ENCODE results near the gene TMEM272. TPM values are rescaled to one million over a fixed set of nuclear protein-coding genes. Genes with fewer than 3 reads are reported as not detected.

The TMEM272 gene
- total RNA-seq, 1 experiment from 2014 or later: 0.17 TPM

GRCh38 chr13:51768976-51769375 lies 76.0 kb downstream of the TMEM272 start:
- CTCF ChIA-PET: no interaction called here
- TF ChIP-seq RAD21 (IDR thresholded peaks at IDR 0.05; ENCODE audit: low read depth) (no peak), CBX3 (IDR thresholded peaks at IDR 0.05; ENCODE audit: low read depth) (no peak), EGR1 (IDR thresholded peaks at IDR 0.05; ENCODE audit: low read depth) (no peak), ZBTB33 (IDR thresholded peaks at IDR 0.05; ENCODE audit: extremely low read depth, insufficient replicate concordance, low read length) (no peak), FOSL1 (IDR thresholded peaks at IDR 0.05; ENCODE audit: low read depth) (no peak), ATF3 (IDR thresholded peaks at IDR 0.05) (no peak), CTCF (IDR thresholded peaks at IDR 0.05 in 2 of 3, conservative IDR thresholded peaks at IDR 0.05 in 1 of 3; ENCODE audit: borderline replicate concordance in 1 of 3, insufficient read depth in 1 of 3, low read depth in 2 of 3, low read length in 2 of 3) (no peak), POLR2A (IDR thresholded peaks at IDR 0.05; ENCODE audit: borderline replicate concordance, extremely low read depth, insufficient read depth, insufficient read length) (no peak), SIN3A (IDR thresholded peaks at IDR 0.05; ENCODE audit: low read depth) (no peak), CEBPB (IDR thresholded peaks at IDR 0.05; ENCODE audit: low read depth) (no peak), EZH2phosphoT487 (IDR thresholded peaks at IDR 0.05; ENCODE audit: borderline replicate concordance) (no peak), EZH2 (IDR thresholded peaks at IDR 0.05) (no peak), SRF (IDR thresholded peaks at IDR 0.05; ENCODE audit: low read depth) (no peak)
- RAD21 ChIA-PET (ENCODE audit: low non-redundant PET in 1 of 2, low total read pairs in 2 of 2, uncharacterized antibody in 2 of 2, unreplicated experiment in 2 of 2): no interaction called here
- Histone ChIP-seq H3K9me3 (ENCODE audit: control insufficient read depth in 1 of 2, insufficient read depth in 1 of 2, low read depth in 1 of 2, low read length in 2 of 2) (no peaks in the 10 kb centered on the region), H3K36me3 (ENCODE audit: control insufficient read depth in 1 of 2, insufficient read depth in 2 of 2, low read length in 2 of 2) (no peaks in the 10 kb centered on the region), H3K4me1 (ENCODE audit: control insufficient read depth in 1 of 2, insufficient read depth in 2 of 2, low read length in 2 of 2) (peaks cover 4 to 5% of the 10 kb centered on the region in 2 experiments; a peak in 2 of 4 replicates), H3K4me3 (replicated peaks in 1 of 2; ENCODE audit: low read depth in 1 of 2, low read length in 2 of 2) (no peak overlapping the region), H3K27me3 (ENCODE audit: insufficient read depth, low read length) (no peaks in the 10 kb centered on the region), H3K4me2 (ENCODE audit: low read length) (no peak overlapping the region), H2AFZ (ENCODE audit: low read depth, low read length, poor library complexity, severe bottlenecking) (no peak overlapping the region), H3K9ac (ENCODE audit: low read length) (no peak overlapping the region), H4K20me1 (ENCODE audit: insufficient read depth) (no peaks in the 10 kb centered on the region), H3K79me2 (ENCODE audit: insufficient read depth, low read length) (no peaks in the 10 kb centered on the region), H3K9me2 (ENCODE audit: insufficient read depth) (no peaks in the 10 kb centered on the region), H3K27ac (ENCODE audit: low read depth, low read length) (no peak overlapping the region)
- no peak for DNase-seq (ENCODE audit: low read depth, low spot score)
- ATAC-seq: no peak
- BruUV-seq (replicated peaks): no TSS peak
- intact Hi-C loops (cut with micrococcal nuclease): no loop called here
- POLR2A ChIA-PET: no interaction called here
